Effector CD4-positive, alpha-beta T cell (primary cell): ENCODE results near the gene YEATS4.

Experiments
- DNase-seq: peaks from one replicate; pipeline ENCODE4 v3.0.0-alpha.2; 2020

YEATS4 gene

DNA sequence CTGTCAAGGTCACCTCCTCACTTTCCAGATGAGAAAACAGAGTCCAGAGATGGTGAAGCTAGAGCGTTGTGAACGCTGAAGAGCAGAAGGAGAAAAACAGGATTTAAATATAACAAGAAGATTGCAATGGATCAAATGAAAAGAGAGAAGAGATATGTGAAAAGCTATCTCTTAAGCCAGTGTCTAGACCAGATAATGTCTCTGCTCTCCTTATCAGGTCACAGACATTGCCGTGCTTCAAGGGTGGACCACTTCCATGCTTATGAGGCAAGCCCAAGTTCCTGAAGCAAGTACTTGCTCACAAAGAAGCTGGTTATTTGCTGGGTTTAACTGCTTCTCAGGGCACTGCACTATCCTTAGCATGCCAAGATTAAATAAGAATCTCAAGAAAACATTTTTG is 79.0 kb downstream of the YEATS4 start:
- DNase-seq: no peak

DNA sequence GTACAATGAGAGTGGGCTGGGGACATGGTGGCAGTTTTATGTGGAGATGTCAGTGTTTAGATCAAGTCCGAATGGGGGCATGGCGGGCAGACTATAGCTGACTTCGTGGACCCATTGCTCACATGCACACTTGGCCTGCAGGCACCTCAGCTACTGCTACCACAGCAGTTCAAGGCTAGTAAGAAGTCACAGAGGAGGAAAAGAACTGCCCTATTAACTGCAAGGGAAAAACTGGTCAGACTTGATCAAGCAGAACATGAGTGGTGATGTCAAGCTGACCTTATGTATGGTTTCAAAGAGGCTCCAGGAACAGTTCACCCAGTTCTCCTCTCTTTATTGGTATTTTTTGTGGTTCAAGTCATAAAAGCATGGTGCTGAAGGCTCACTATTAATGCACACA is 80.5 kb downstream of the YEATS4 start:
- DNase-seq: no peak
